DND-41 (cell line): ENCODE measurements around the gene CFAP97.
"Not testable (repeated sequence)": the region's sequence is repeated elsewhere in the genome, so short reads cannot be mapped to it uniquely, and the experiment has no call there.

ENCODE experiments used
- ATAC-seq: fragments of 200-7000 bp; cut with Tn5 transposase; 3 replicates; pipeline ENCODE4 v1.9.1; 2021; ENCODE audit warnings: low read depth; ENCODE audit not compliant: insufficient read depth
- DNase-seq: peaks from one replicate; pipeline ENCODE4 v3.0.0-alpha.2; 2020
- H2AFZ ChIP-seq: 2 replicates; pipeline ENCODE4 v1.6.0; 2012; ENCODE audit warnings: low read depth, low read length
- H3K27ac ChIP-seq: 2 replicates; pipeline ENCODE4 v1.5.1; 2012; ENCODE audit warnings: low read length, inconsistent platforms
- H3K27me3 ChIP-seq: fragments of 200-600 bp; sonication (generic); 2 replicates; pipeline ENCODE4 v1.6.0; 2012; ENCODE audit warnings: low read length, mild to moderate bottlenecking, inconsistent platforms; ENCODE audit not compliant: insufficient read depth, poor library complexity
- H3K36me3 ChIP-seq: 2 replicates; pipeline ENCODE4 v1.5.1; 2012; ENCODE audit warnings: low read length, inconsistent platforms; ENCODE audit not compliant: insufficient read depth
- H3K4me1 ChIP-seq: 2 replicates; pipeline ENCODE4 v1.5.1; 2012; ENCODE audit warnings: mild to moderate bottlenecking, low read length; ENCODE audit not compliant: insufficient read depth
- H3K4me2 ChIP-seq: 2 replicates; pipeline ENCODE4 v1.6.0; 2012; ENCODE audit warnings: mild to moderate bottlenecking, moderate library complexity, low read length, inconsistent platforms; ENCODE audit not compliant: insufficient read depth
- H3K4me3 ChIP-seq, 2 experiments: fragments of 200-600 bp in 1 of 2; shearing (Covaris generic) in 1 of 2; 2 replicates each; pipeline ENCODE4 v1.5.1; 2012 to 2016; ENCODE audit warnings: inconsistent platforms in 2 of 2, low read length in 2 of 2, mild to moderate bottlenecking in 2 of 2, low read depth in 1 of 2, moderate library complexity in 1 of 2
- H3K79me2 ChIP-seq: 2 replicates; pipeline ENCODE4 v1.6.0; 2012; ENCODE audit warnings: low read length, inconsistent platforms; ENCODE audit not compliant: insufficient read depth
- H3K9ac ChIP-seq: 2 replicates; pipeline ENCODE4 v1.6.0; 2012; ENCODE audit warnings: low read depth, mild to moderate bottlenecking, inconsistent platforms, low read length, moderate library complexity
- H3K9me3 ChIP-seq: 2 replicates; pipeline ENCODE4 v1.5.1; 2012; ENCODE audit warnings: low read length, moderate library complexity, mild to moderate bottlenecking, inconsistent platforms; ENCODE audit not compliant: insufficient read depth, severe bottlenecking
- H4K20me1 ChIP-seq: 2 replicates; pipeline ENCODE4 v1.6.0; 2012; ENCODE audit warnings: low read length; ENCODE audit not compliant: insufficient read depth
- CTCF ChIP-seq: IDR thresholded peaks from 2 replicates; pipeline ENCODE4 v1.5.1; 2012; ENCODE audit warnings: borderline replicate concordance, low read length, moderate library complexity, mild to moderate bottlenecking; ENCODE audit not compliant: poor library complexity, severe bottlenecking; ENCODE audit errors: extremely low read depth
- EZH2 ChIP-seq: IDR thresholded peaks from 3 replicates; pipeline ENCODE4 v1.6.1; 2012; ENCODE audit warnings: borderline replicate concordance, low read depth, mild to moderate bottlenecking, moderate library complexity, low read length, inconsistent platforms; ENCODE audit not compliant: severe bottlenecking

CFAP97 gene

DNA sequence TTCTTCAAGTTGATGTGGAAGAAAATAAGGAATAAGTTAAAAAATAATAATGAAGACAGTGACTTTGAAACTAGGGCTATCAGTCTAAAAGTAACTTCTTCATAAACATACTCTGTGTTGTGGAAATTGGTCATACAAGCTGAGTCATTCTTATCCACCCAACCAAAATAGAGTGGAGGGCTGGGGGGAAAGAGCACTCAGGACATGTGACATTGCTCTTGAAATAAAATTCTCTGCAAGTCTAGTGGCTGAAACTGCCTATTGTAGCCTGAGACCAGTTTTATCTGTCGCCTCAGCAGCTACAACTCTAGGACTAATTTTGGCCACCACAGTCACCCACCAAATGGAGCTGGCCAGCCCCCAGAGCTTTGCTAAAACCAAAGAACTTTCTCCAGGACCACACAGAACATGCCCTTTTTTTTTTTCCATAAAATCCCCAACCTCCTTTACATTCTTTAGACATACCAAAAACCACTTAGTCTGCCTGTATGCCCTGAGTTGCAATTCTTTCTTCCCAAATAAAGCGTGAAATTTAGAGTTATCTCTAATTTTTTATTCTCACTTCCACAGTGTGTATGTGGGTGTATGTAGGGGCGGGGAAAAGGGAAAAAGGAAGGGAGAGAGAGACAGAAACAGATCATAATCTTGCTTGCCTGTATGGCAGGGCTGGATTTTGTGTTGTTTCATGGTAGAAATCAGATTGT lies 83.7 kb downstream of the CFAP97 start:
- no peaks in the 10 kb centered on the region for H3K4me1 ChIP-seq
- H3K4me2 ChIP-seq = no peak overlapping the region
- no peaks in the 10 kb centered on the region for H3K27me3 ChIP-seq
- no peaks in the 10 kb centered on the region for H4K20me1 ChIP-seq
- no peak for ATAC-seq
- no peak overlapping the region for H2AFZ ChIP-seq
- TF ChIP-seq CTCF = no peak
- no peak for TF ChIP-seq EZH2
- no peaks in the 10 kb centered on the region for H3K9me3 ChIP-seq
- no peak overlapping the region for H3K9ac ChIP-seq
- no peak for DNase-seq
- no peaks in the 10 kb centered on the region for H3K36me3 ChIP-seq
- no peak overlapping the region for H3K4me3 ChIP-seq
- H3K79me2 ChIP-seq = no peaks in the 10 kb centered on the region
- no peak overlapping the region for H3K27ac ChIP-seq

DNA sequence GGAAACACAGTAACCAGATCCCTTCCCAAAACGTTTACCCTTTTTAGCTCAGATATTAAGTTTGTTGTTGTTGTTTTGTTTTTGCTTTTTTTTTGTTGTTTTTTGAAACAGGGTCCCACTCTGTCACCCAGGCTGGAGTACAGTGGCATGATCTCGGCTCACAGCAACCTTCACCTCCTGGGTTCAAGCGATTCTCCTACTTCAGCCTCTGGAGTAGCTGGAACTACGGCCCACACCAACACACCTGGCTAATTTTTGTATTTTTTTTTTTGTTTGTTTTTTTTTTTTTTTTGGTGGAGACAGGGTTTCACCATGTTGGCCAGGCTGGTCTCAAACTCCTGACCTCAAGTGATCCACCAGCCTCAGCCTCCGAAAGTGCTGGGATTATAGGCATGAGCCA lies 84.3 kb downstream of the CFAP97 start:
- H3K27me3 ChIP-seq, DNase-seq, H4K20me1 ChIP-seq, H3K9ac ChIP-seq, H2AFZ ChIP-seq, H3K79me2 ChIP-seq, H3K27ac ChIP-seq, H3K4me3 ChIP-seq, H3K36me3 ChIP-seq, H3K9me3 ChIP-seq, ATAC-seq, H3K4me1 ChIP-seq, H3K4me2 ChIP-seq: not testable (repeated sequence)

- ATAC-seq = no peak
- TF ChIP-seq CTCF (no peak), EZH2 (no peak)
- Histone ChIP-seq H3K27ac (no peak overlapping the region), H3K9me3 (no peaks in the 10 kb centered on the region), H3K4me2 (no peak overlapping the region), H4K20me1 (no peaks in the 10 kb centered on the region), H2AFZ (no peak overlapping the region), H3K27me3 (no peaks in the 10 kb centered on the region), H3K79me2 (no peaks in the 10 kb centered on the region), H3K9ac (no peak overlapping the region), H3K4me3 (no peak overlapping the region), H3K36me3 (no peaks in the 10 kb centered on the region), H3K4me1 (no peaks in the 10 kb centered on the region)
- DNase-seq = no peak
Observed at GRCh38 chr4:185118876-185119275, 84.9 kb downstream of the CFAP97 start.

DNA sequence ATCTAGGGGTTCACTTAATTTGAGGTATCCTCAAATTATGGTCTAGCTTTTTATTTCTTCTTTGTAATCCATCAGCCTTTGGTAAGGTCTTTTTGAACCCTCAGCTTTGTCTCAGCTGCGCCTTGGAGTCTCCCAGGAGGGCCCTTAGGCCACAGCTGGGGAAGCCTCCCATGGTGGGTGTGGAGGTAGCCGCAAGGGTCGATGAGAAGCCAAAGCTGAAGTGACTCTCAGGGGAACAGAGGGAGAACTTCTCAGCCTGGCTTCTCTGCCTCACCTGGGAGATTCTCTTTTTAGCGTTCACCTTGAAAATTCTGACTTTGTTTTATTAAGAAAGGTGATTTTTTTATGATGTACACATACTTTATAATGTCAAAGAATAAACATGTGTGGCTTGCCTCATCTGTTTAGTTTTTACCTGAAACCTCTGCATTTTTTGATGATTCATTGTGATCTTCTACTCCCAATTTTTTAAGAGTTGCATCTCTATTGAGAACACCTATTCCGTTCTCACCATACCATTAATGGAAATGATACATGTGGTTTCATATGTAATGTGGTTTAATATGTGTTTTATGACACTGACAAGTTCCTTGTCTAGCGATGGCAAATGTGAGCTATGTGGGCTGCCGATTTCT lies 86.4 kb downstream of the CFAP97 start:
- Histone ChIP-seq H2AFZ (no peak overlapping the region), H3K27me3 (no peaks in the 10 kb centered on the region), H4K20me1 (no peaks in the 10 kb centered on the region), H3K4me2 (no peak overlapping the region), H3K4me3 (no peak overlapping the region), H3K27ac (no peak overlapping the region), H3K4me1 (no peaks in the 10 kb centered on the region), H3K79me2 (no peaks in the 10 kb centered on the region), H3K36me3 (no peaks in the 10 kb centered on the region), H3K9me3 (no peaks in the 10 kb centered on the region), H3K9ac (no peak overlapping the region)
- no peak for TF ChIP-seq CTCF
- TF ChIP-seq EZH2 = no peak
- no peak for DNase-seq
- no peak for ATAC-seq
